Neural progenitor cell (in vitro differentiated cells): Measurements from ENCODE around the gene TNFRSF8. TPM values are rescaled to one million over a fixed set of nuclear protein-coding genes. Genes with fewer than 3 reads are reported as not detected.
A peak's percentile ranks its signal among the peaks of the same experiment; 100 is the strongest.

Experiments
- DNase-seq: peaks from one replicate; pipeline ENCODE4 v3.0.0-alpha.2; 2016; ENCODE audit warnings: low spot score
- H2AFZ ChIP-seq: fragments of 200-600 bp; sonication (generic); replicated peaks from 2 replicates; pipeline ENCODE4 v1.6.1; 2016; ENCODE audit warnings: antibody characterized with exemption
- H3F3A ChIP-seq: fragments of 200-600 bp; sonication (generic); 2 replicates; pipeline ENCODE4 v1.6.1; 2016; ENCODE audit warnings: antibody characterized with exemption, low read depth
- H3K27ac ChIP-seq: fragments of 200-600 bp; sonication (generic); 2 replicates; pipeline ENCODE4 v1.5.1; 2016; ENCODE audit warnings: mild to moderate bottlenecking
- H3K27me3 ChIP-seq: fragments of 200-600 bp; sonication (generic); 2 replicates; pipeline ENCODE4 v1.6.1; 2016; ENCODE audit warnings: mild to moderate bottlenecking, moderate library complexity
- H3K36me3 ChIP-seq: fragments of 200-600 bp; sonication (generic); 2 replicates; pipeline ENCODE4 v1.5.1; 2016
- H3K4me1 ChIP-seq: fragments of 200-600 bp; sonication (generic); 2 replicates; pipeline ENCODE4 v1.6.1; 2016; ENCODE audit warnings: mixed run types
- H3K4me2 ChIP-seq: fragments of 200-600 bp; sonication (generic); 2 replicates; pipeline ENCODE4 v1.6.1; 2016
- H3K4me3 ChIP-seq: fragments of 200-600 bp; sonication (generic); 2 replicates; pipeline ENCODE4 v1.5.1; 2016
- H3K79me2 ChIP-seq: fragments of 200-600 bp; sonication (generic); 2 replicates; pipeline ENCODE4 v1.6.1; 2016; ENCODE audit warnings: low read depth
- H3K9ac ChIP-seq: fragments of 200-600 bp; sonication (generic); 2 replicates; pipeline ENCODE4 v1.6.1; 2016
- H3K9me3 ChIP-seq: fragments of 200-600 bp; sonication (generic); 2 replicates; pipeline ENCODE4 v1.5.1; 2016; ENCODE audit warnings: low read depth
- H4K20me1 ChIP-seq: fragments of 200-600 bp; sonication (generic); 2 replicates; pipeline ENCODE4 v1.6.1; 2016; ENCODE audit warnings: low read depth
- H3K27ac Mint-ChIP-seq: 3 replicates; pipeline ENCODE4 v1.8.0; 2021; ENCODE audit warnings: mixed read lengths
- H3K27me3 Mint-ChIP-seq: 2 replicates; pipeline ENCODE4 v1.8.0; 2022; ENCODE audit warnings: low read depth, mild to moderate bottlenecking, inconsistent platforms, moderate library complexity, mixed read lengths; ENCODE audit not compliant: insufficient read depth
- H3K36me3 Mint-ChIP-seq: 3 replicates; pipeline ENCODE4 v1.8.0; 2021; ENCODE audit warnings: mixed read lengths
- H3K4me1 Mint-ChIP-seq: 3 replicates; pipeline ENCODE4 v1.8.0; 2021; ENCODE audit warnings: mixed read lengths
- H3K4me3 Mint-ChIP-seq: 3 replicates; pipeline ENCODE4 v1.8.0; 2021; ENCODE audit warnings: mild to moderate bottlenecking, moderate library complexity, mixed read lengths
- H3K9me3 Mint-ChIP-seq: 3 replicates; pipeline ENCODE4 v1.8.0; 2020; ENCODE audit warnings: mixed read lengths
- CTCF ChIP-seq: fragments of 200-600 bp; sonication (generic); IDR thresholded peaks from 2 replicates; pipeline ENCODE4 v1.5.1; 2017; ENCODE audit warnings: antibody characterized with exemption, mild to moderate bottlenecking
- EZH2 ChIP-seq: fragments of 200-600 bp; sonication (generic); IDR thresholded peaks from 2 replicates; pipeline ENCODE4 v1.6.1; 2017; ENCODE audit warnings: antibody characterized with exemption, mild to moderate bottlenecking, moderate library complexity
- EZH2phosphoT487 ChIP-seq: fragments of 200-600 bp; sonication (generic); IDR thresholded peaks from 2 replicates; pipeline ENCODE4 v1.6.1; 2017; ENCODE audit warnings: antibody characterized with exemption
- total RNA-seq: library from RNA; depleted of rRNA; stranded (reverse); fragments of >200 nt; gene quantifications from 2 replicates; pipeline ENCODE4 v1.2.3, GENCODE V29; 2015; ENCODE audit warnings: low replicate concordance

TNFRSF8 gene
- total RNA-seq, 1 donor from 2014 or later: not detected

GRCh38 chr1:12185036-12185917 is 122.2 kb downstream of the TNFRSF8 start:
- Mint-ChIP-seq H3K4me1 (peaks cover 29% of the 10 kb centered on the region), H3K27me3 (peaks cover 10% of the 10 kb centered on the region), H3K36me3 (no peaks in the 10 kb centered on the region), H3K9me3 (no peaks in the 10 kb centered on the region), H3K4me3 (no peak overlapping the region), H3K27ac (peak overlapping the region; percentile 82)
- H3K27ac ChIP-seq: no peak overlapping the region
- DNase-seq: no peak
- H2AFZ ChIP-seq: no peak overlapping the region
- no peaks in the 10 kb centered on the region for H3K9me3 ChIP-seq
- H3K4me1 ChIP-seq: peaks cover 12% of the 10 kb centered on the region
- no peaks in the 10 kb centered on the region for H3K79me2 ChIP-seq
- no peak overlapping the region for H3K4me2 ChIP-seq
- no peak for TF ChIP-seq CTCF
- TF ChIP-seq EZH2phosphoT487: no peak
- no peak for TF ChIP-seq EZH2
- H3K36me3 ChIP-seq: no peaks in the 10 kb centered on the region
- peaks cover 5% of the 10 kb centered on the region for H3F3A ChIP-seq
- no peak overlapping the region for H3K9ac ChIP-seq
- no peaks in the 10 kb centered on the region for H3K27me3 ChIP-seq
- H3K4me3 ChIP-seq: no peak overlapping the region
- H4K20me1 ChIP-seq: no peaks in the 10 kb centered on the region

DNA sequence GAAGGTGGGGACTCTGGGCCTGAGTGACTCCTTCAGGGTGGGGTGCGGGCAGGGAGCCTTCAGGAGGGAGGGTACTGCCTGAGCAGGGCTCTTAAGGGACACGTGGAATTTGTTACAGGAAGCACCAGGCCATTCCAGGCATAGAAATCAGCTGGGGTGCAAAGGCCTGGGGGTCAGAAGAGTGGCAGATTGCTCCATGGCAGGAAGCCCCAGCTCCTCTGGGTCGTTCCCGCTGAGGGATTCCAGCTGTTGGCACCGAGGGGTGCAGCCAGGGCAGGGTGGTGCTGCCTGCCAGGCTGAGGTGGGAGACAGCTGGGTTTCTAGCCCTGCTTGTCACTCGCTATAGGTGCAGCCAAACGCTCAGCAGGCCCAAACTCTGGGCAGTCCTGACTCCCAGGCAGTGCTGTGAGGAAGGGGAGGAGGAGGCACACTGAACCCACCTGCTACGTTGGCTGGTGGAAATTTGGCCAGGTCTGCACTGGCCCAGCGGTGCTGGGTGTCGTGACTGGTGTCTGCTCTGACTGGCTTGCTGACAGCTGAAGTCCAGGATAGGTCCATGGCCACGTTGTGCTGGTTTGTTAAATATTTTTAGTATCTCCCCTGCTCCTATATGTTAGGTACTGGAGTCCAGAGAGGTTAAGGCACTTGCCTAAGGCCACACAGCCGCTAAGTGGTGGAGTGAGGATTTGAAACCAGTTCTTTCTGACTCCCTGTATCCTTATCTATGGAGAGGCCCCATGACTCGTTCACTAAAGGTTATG is 123.0 kb downstream of the TNFRSF8 start:
- H3K27ac Mint-ChIP-seq: peak overlapping the region; percentile 50

GRCh38 chr1:12186679-12186985 is 123.5 kb downstream of the TNFRSF8 start:
- Histone ChIP-seq H3K9me3 (no peaks in the 10 kb centered on the region), H3K27ac (no peak overlapping the region), H3K4me1 (peaks cover 12% of the 10 kb centered on the region), H3K79me2 (no peaks in the 10 kb centered on the region), H3K4me3 (no peak overlapping the region), H3K9ac (no peak overlapping the region), H3K36me3 (no peaks in the 10 kb centered on the region), H3K4me2 (no peak overlapping the region), H4K20me1 (no peaks in the 10 kb centered on the region), H3F3A (peaks cover 5% of the 10 kb centered on the region), H2AFZ (no peak overlapping the region), H3K27me3 (no peaks in the 10 kb centered on the region)
- TF ChIP-seq CTCF (no peak), EZH2phosphoT487 (no peak), EZH2 (no peak)
- no peak for DNase-seq
- no peaks in the 10 kb centered on the region for H3K9me3 Mint-ChIP-seq
- peaks cover 9% of the 10 kb centered on the region for H3K27me3 Mint-ChIP-seq
- peaks cover 33% of the 10 kb centered on the region for H3K4me1 Mint-ChIP-seq
- H3K27ac Mint-ChIP-seq: peak overlapping the region; percentile 50
- H3K4me3 Mint-ChIP-seq: no peak overlapping the region
- H3K36me3 Mint-ChIP-seq: no peaks in the 10 kb centered on the region

More for the DNA sequence above, 123.0 kb downstream of the TNFRSF8 start:
- Mint-ChIP-seq H3K36me3 (no peaks in the 10 kb centered on the region), H3K4me3 (no peak overlapping the region), H3K27me3 (peaks cover 10% of the 10 kb centered on the region), H3K4me1 (peaks cover 30% of the 10 kb centered on the region), H3K9me3 (no peaks in the 10 kb centered on the region)
- Histone ChIP-seq H2AFZ (no peak overlapping the region), H3K4me1 (peaks cover 12% of the 10 kb centered on the region), H3K27me3 (no peaks in the 10 kb centered on the region), H3K4me3 (no peak overlapping the region), H4K20me1 (no peaks in the 10 kb centered on the region), H3K9me3 (no peaks in the 10 kb centered on the region), H3K79me2 (no peaks in the 10 kb centered on the region), H3K4me2 (no peak overlapping the region), H3K9ac (no peak overlapping the region), H3F3A (peaks cover 5% of the 10 kb centered on the region), H3K27ac (no peak overlapping the region), H3K36me3 (no peaks in the 10 kb centered on the region)
- no peak for TF ChIP-seq EZH2phosphoT487
- no peak for TF ChIP-seq EZH2
- TF ChIP-seq CTCF: no peak
- no peak for DNase-seq
